T-helper 17 cell (primary cell): Measurements from ENCODE around the gene ALOX5AP. TPM values are rescaled to one million over a fixed set of nuclear protein-coding genes. Genes with fewer than 3 reads are reported as not detected.

Experiments
- ATAC-seq: fragments of 150-1000 bp; cut with Tn5 transposase; 2 replicates; pipeline ENCODE4 v1.10.0; 2021; ENCODE audit warnings: mild to moderate bottlenecking, moderate library complexity
- DNase-seq, 3 donors: peaks; one replicate each; pipeline versions ENCODE4 v3.0.0 to v3.0.0-alpha.2; 2020 to 2021
- H3K9me3 ChIP-seq: one replicate; pipeline ENCODE4 v1.7.0; 2013; ENCODE audit warnings: low read length, mild to moderate bottlenecking; ENCODE audit not compliant: control insufficient read depth, poor library complexity, severe bottlenecking
- H3K27ac Mint-ChIP-seq: one replicate; pipeline ENCODE4 v1.8.0; 2022; ENCODE audit warnings: mild to moderate bottlenecking, moderate library complexity, mixed read lengths
- H3K27me3 Mint-ChIP-seq: one replicate; pipeline ENCODE4 v1.8.0; 2022; ENCODE audit warnings: mixed read lengths
- H3K36me3 Mint-ChIP-seq: one replicate; pipeline ENCODE4 v1.8.0; 2022; ENCODE audit warnings: low read depth, mixed read lengths
- H3K4me1 Mint-ChIP-seq: one replicate; pipeline ENCODE4 v1.8.0; 2022; ENCODE audit warnings: mild to moderate bottlenecking, mixed read lengths
- H3K4me3 Mint-ChIP-seq: one replicate; pipeline ENCODE4 v1.8.0; 2022; ENCODE audit warnings: mild to moderate bottlenecking, moderate library complexity, mixed read lengths
- total RNA-seq, 4 donors: library from RNA in 2 of 4; stranded (reverse) in 2 of 4; gene quantifications; one replicate each; pipeline ENCODE4 v1.2.3 and lab custom pipeline; 2022 to 2026

ALOX5AP gene
- total RNA-seq, 2 donors from 2014 or later: 58.4 to 68.4 TPM

- H3K9me3 ChIP-seq: no peaks in the 10 kb centered on the region
- DNase-seq (no peak), ATAC-seq (no peak)
- Mint-ChIP-seq H3K4me3 (peak overlapping the region; percentile 78), H3K27me3 (no peaks in the 10 kb centered on the region), H3K27ac (peak overlapping the region; percentile 68), H3K36me3 (peaks cover 6% of the 10 kb centered on the region), H3K4me1 (peaks cover 26% of the 10 kb centered on the region)
These were observed 38.2 kb downstream of the ALOX5AP start for GRCh38 chr13:30773561-30773960.

GRCh38 chr13:30774214-30774730 lies 38.9 kb downstream of the ALOX5AP start:
- peaks cover 5% of the 10 kb centered on the region for H3K36me3 Mint-ChIP-seq
- DNase-seq: peak in 1 of 3 donors; percentile 12
- ATAC-seq: peak; percentile 94
- peaks cover 23% of the 10 kb centered on the region for H3K4me1 Mint-ChIP-seq
- H3K27ac Mint-ChIP-seq: peak overlapping the region; percentile 68
- H3K27me3 Mint-ChIP-seq: no peaks in the 10 kb centered on the region
- H3K9me3 ChIP-seq: no peaks in the 10 kb centered on the region
- H3K4me3 Mint-ChIP-seq: peak overlapping the region; percentile 78

- Mint-ChIP-seq H3K27ac (peak overlapping the region; percentile 68), H3K27me3 (no peaks in the 10 kb centered on the region), H3K4me1 (peaks cover 23% of the 10 kb centered on the region), H3K4me3 (no peak overlapping the region), H3K36me3 (peaks cover 2% of the 10 kb centered on the region)
- ATAC-seq (no peak), DNase-seq (no peak)
- H3K9me3 ChIP-seq: no peaks in the 10 kb centered on the region
These were observed 41.3 kb downstream of the ALOX5AP start for GRCh38 chr13:30776661-30777060.

GRCh38 chr13:30779016-30779415 lies 43.7 kb downstream of the ALOX5AP start:
- H3K27ac Mint-ChIP-seq: no peak overlapping the region
- DNase-seq: no peak
- H3K9me3 ChIP-seq: no peaks in the 10 kb centered on the region
- peaks cover 13% of the 10 kb centered on the region for H3K36me3 Mint-ChIP-seq
- H3K4me3 Mint-ChIP-seq: no peak overlapping the region
- H3K4me1 Mint-ChIP-seq: peaks cover 17% of the 10 kb centered on the region
- ATAC-seq: no peak
- H3K27me3 Mint-ChIP-seq: no peaks in the 10 kb centered on the region

- Mint-ChIP-seq H3K4me3 (no peak overlapping the region), H3K4me1 (peaks cover 16% of the 10 kb centered on the region), H3K27ac (no peak overlapping the region), H3K36me3 (peaks cover 17% of the 10 kb centered on the region), H3K27me3 (no peaks in the 10 kb centered on the region)
- ATAC-seq (no peak), DNase-seq (no peak)
- H3K9me3 ChIP-seq: no peaks in the 10 kb centered on the region
These were observed 44.3 kb downstream of the ALOX5AP start for GRCh38 chr13:30779608-30780007.

GRCh38 chr13:30780338-30780981 lies 45.1 kb downstream of the ALOX5AP start:
- no peak for ATAC-seq
- no peak for DNase-seq
- peaks cover 17% of the 10 kb centered on the region for H3K36me3 Mint-ChIP-seq
- no peak overlapping the region for H3K27ac Mint-ChIP-seq
- H3K4me1 Mint-ChIP-seq: peaks cover 11% of the 10 kb centered on the region
- no peaks in the 10 kb centered on the region for H3K27me3 Mint-ChIP-seq
- H3K4me3 Mint-ChIP-seq: no peak overlapping the region
- H3K9me3 ChIP-seq: no peaks in the 10 kb centered on the region

GRCh38 chr13:30785191-30785850 lies 50.0 kb downstream of the ALOX5AP start:
- Mint-ChIP-seq H3K4me1 (peaks cover 11% of the 10 kb centered on the region), H3K27ac (no peak overlapping the region), H3K36me3 (peaks cover 17% of the 10 kb centered on the region), H3K4me3 (no peak overlapping the region), H3K27me3 (no peaks in the 10 kb centered on the region)
- no peak for ATAC-seq
- no peak for DNase-seq
- no peaks in the 10 kb centered on the region for H3K9me3 ChIP-seq

- no peak overlapping the region for H3K4me3 Mint-ChIP-seq
- no peak for ATAC-seq
- no peak for DNase-seq
- H3K27ac Mint-ChIP-seq: no peak overlapping the region
- no peaks in the 10 kb centered on the region for H3K9me3 ChIP-seq
- H3K27me3 Mint-ChIP-seq: no peaks in the 10 kb centered on the region
- peaks cover 11% of the 10 kb centered on the region for H3K4me1 Mint-ChIP-seq
- peaks cover 17% of the 10 kb centered on the region for H3K36me3 Mint-ChIP-seq
These were observed 51.3 kb downstream of the ALOX5AP start for GRCh38 chr13:30786648-30787047.

- DNase-seq (no peak), ATAC-seq (no peak)
- H3K4me1 Mint-ChIP-seq: peaks cover 11% of the 10 kb centered on the region
- H3K4me3 Mint-ChIP-seq: no peak overlapping the region
- H3K9me3 ChIP-seq: no peaks in the 10 kb centered on the region
- H3K27me3 Mint-ChIP-seq: no peaks in the 10 kb centered on the region
- no peak overlapping the region for H3K27ac Mint-ChIP-seq
- H3K36me3 Mint-ChIP-seq: peaks cover 10% of the 10 kb centered on the region
These were observed 52.6 kb downstream of the ALOX5AP start for GRCh38 chr13:30787738-30788525.

- peaks cover under 1% of the 10 kb centered on the region for H3K4me1 Mint-ChIP-seq
- ATAC-seq: no peak
- no peak overlapping the region for H3K27ac Mint-ChIP-seq
- no peak overlapping the region for H3K4me3 Mint-ChIP-seq
- H3K9me3 ChIP-seq: no peaks in the 10 kb centered on the region
- peaks cover under 1% of the 10 kb centered on the region for H3K36me3 Mint-ChIP-seq
- no peak for DNase-seq
- no peaks in the 10 kb centered on the region for H3K27me3 Mint-ChIP-seq
These were observed 54.0 kb downstream of the ALOX5AP start for GRCh38 chr13:30789166-30789862.

GRCh38 chr13:30790592-30790991 lies 55.2 kb downstream of the ALOX5AP start:
- Mint-ChIP-seq H3K4me1 (peaks cover 10% of the 10 kb centered on the region), H3K36me3 (no peaks in the 10 kb centered on the region), H3K27ac (no peak overlapping the region), H3K27me3 (no peaks in the 10 kb centered on the region), H3K4me3 (no peak overlapping the region)
- DNase-seq (no peak), ATAC-seq (no peak)
- H3K9me3 ChIP-seq: no peaks in the 10 kb centered on the region

- H3K9me3 ChIP-seq: no peaks in the 10 kb centered on the region
- peaks cover 18% of the 10 kb centered on the region for H3K4me1 Mint-ChIP-seq
- DNase-seq: no peak
- peak overlapping the region; percentile 64 for H3K4me3 Mint-ChIP-seq
- no peak overlapping the region for H3K27ac Mint-ChIP-seq
- ATAC-seq: no peak
- no peaks in the 10 kb centered on the region for H3K27me3 Mint-ChIP-seq
- H3K36me3 Mint-ChIP-seq: no peaks in the 10 kb centered on the region
These were observed 56.1 kb downstream of the ALOX5AP start for GRCh38 chr13:30791354-30792001.
